ENCODE measurements around the gene AHCY. TPM values are rescaled to one million over a fixed set of nuclear protein-coding genes. Genes with fewer than 3 reads are reported as not detected.

The AHCY gene
- total RNA-seq, 1 experiment from 2014 or later: 401 TPM

DNA sequence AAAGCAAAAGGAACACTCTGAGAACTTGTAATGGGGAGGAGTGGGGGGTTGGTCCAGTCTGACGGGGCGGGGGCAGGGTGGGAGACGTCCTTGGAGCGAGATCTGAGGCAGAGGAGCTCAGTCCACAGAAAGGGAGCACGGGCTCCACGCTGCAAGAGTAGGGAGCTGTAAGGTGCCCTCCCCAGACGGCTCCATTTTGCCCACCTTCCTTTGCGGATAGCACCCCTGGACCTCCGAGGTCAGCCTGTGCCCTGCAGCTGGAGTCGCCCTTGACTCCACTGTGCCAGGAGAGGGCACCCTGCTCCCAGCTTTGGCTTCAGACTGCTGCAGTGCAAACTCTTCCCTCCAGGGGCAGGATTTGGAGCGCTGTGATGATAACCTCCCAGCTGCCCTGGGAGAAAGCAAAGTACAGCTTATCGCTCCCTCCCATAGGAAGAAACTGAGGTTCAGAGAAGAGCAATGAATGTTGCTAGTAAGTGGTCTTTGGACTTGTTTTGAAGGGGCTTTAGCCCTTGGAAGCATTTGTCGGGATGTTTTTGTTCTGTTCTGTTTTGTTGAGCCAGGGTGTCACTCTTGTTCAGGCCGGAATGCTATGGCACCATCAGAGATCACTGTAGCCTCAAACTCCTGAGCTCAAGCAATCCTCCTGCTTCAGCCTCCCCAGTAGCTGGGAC is 9.5 kb upstream of the AHCY start (continued):
- no peak for TF ChIP-seq ZNF532 (CRISPR knock-in tag; IDR thresholded peaks at IDR 0.05; ENCODE audit: borderline replicate concordance)
- TF ChIP-seq, protein P1, sequence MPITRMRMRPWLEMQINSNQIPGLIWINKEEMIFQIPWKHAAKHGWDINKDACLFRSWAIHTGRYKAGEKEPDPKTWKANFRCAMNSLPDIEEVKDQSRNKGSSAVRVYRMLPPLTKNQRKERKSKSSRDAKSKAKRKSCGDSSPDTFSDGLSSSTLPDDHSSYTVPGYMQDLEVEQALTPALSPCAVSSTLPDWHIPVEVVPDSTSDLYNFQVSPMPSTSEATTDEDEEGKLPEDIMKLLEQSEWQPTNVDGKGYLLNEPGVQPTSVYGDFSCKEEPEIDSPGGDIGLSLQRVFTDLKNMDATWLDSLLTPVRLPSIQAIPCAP (CRISPR knock-in tag; IDR thresholded peaks at IDR 0.05): no peak
- TF ChIP-seq, protein P2, sequence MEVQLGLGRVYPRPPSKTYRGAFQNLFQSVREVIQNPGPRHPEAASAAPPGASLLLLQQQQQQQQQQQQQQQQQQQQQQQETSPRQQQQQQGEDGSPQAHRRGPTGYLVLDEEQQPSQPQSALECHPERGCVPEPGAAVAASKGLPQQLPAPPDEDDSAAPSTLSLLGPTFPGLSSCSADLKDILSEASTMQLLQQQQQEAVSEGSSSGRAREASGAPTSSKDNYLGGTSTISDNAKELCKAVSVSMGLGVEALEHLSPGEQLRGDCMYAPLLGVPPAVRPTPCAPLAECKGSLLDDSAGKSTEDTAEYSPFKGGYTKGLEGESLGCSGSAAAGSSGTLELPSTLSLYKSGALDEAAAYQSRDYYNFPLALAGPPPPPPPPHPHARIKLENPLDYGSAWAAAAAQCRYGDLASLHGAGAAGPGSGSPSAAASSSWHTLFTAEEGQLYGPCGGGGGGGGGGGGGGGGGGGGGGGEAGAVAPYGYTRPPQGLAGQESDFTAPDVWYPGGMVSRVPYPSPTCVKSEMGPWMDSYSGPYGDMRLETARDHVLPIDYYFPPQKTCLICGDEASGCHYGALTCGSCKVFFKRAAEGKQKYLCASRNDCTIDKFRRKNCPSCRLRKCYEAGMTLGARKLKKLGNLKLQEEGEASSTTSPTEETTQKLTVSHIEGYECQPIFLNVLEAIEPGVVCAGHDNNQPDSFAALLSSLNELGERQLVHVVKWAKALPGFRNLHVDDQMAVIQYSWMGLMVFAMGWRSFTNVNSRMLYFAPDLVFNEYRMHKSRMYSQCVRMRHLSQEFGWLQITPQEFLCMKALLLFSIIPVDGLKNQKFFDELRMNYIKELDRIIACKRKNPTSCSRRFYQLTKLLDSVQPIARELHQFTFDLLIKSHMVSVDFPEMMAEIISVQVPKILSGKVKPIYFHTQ (CRISPR knock-in tag; IDR thresholded peaks at IDR 0.05): no peak
- no peak for TF ChIP-seq ZNF263 (CRISPR knock-in tag; IDR thresholded peaks at IDR 0.05; ENCODE audit: low read depth)
- TF ChIP-seq IRF2 (CRISPR knock-in tag; IDR thresholded peaks at IDR 0.05; ENCODE audit: borderline replicate concordance, low read depth): no peak
- TF ChIP-seq, protein P3, sequence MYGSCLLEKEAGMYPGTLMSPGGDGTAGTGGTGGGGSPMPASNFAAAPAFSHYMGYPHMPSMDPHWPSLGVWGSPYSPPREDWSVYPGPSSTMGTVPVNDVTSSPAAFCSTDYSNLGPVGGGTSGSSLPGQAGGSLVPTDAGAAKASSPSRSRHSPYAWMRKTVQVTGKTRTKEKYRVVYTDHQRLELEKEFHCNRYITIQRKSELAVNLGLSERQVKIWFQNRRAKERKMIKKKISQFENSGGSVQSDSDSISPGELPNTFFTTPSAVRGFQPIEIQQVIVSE (CRISPR knock-in tag; IDR thresholded peaks at IDR 0.05; ENCODE audit: borderline replicate concordance): no peak
- TF ChIP-seq GABPB1 (CRISPR knock-in tag; IDR thresholded peaks at IDR 0.05): peak; percentile 50; the same call in 1 of the 2 replicates
- TF ChIP-seq TEAD4 (CRISPR knock-in tag; IDR thresholded peaks at IDR 0.05): no peak
- no peak for TF ChIP-seq E2F1 (CRISPR knock-in tag; IDR thresholded peaks at IDR 0.05)
- TF ChIP-seq, protein P4, sequence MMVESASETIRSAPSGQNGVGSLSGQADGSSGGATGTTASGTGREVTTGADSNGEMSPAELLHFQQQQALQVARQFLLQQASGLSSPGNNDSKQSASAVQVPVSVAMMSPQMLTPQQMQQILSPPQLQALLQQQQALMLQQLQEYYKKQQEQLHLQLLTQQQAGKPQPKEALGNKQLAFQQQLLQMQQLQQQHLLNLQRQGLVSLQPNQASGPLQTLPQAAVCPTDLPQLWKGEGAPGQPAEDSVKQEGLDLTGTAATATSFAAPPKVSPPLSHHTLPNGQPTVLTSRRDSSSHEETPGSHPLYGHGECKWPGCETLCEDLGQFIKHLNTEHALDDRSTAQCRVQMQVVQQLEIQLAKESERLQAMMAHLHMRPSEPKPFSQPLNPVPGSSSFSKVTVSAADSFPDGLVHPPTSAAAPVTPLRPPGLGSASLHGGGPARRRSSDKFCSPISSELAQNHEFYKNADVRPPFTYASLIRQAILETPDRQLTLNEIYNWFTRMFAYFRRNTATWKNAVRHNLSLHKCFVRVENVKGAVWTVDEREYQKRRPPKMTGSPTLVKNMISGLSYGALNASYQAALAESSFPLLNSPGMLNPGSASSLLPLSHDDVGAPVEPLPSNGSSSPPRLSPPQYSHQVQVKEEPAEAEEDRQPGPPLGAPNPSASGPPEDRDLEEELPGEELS (CRISPR knock-in tag; IDR thresholded peaks at IDR 0.05): no peak
- TF ChIP-seq NR2C2 (CRISPR knock-in tag; IDR thresholded peaks at IDR 0.05): no peak
- no peak for TF ChIP-seq MYBL2 (CRISPR knock-in tag; IDR thresholded peaks at IDR 0.05)
- TF ChIP-seq JAZF1 (CRISPR knock-in tag; IDR thresholded peaks at IDR 0.05): no peak
- TF ChIP-seq ATF1 (CRISPR knock-in tag; IDR thresholded peaks at IDR 0.05): no peak
